GM21367 (cell line): ENCODE results near the gene FAM180A.
"Not testable (repeated sequence)": the region's sequence is repeated elsewhere in the genome, so short reads cannot be mapped to it uniquely, and the experiment has no call there.

ENCODE experiments used
- ATAC-seq: cut with Tn5 transposase; IDR thresholded peaks from one replicate; pipeline ENCODE4 v1.9.1; 2021; ENCODE audit not compliant: unreplicated experiment

FAM180A gene

DNA sequence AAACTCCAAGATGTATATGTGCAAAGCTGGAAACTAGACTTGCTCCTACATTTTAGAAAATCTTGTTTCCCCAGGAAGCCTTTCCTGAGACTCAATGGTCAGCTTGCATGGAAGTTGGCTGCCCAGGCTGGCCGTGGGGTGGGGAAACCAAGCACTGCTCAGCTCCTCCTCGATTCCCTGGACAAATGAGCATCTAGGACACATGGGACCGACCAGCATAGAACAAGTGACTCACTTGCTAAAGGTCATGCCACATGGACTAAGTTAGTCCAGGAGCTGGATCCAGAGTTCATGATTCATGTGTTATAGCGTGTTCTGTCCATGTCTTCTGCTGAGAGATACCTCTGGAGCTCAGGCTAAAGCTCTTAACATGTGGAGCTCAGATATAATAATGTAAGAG lies 6.2 kb downstream of the FAM180A start:
- no peak for ATAC-seq

- ATAC-seq: no peak
These were observed 6.7 kb downstream of the FAM180A start for GRCh38 chr7:135741905-135742304.

DNA sequence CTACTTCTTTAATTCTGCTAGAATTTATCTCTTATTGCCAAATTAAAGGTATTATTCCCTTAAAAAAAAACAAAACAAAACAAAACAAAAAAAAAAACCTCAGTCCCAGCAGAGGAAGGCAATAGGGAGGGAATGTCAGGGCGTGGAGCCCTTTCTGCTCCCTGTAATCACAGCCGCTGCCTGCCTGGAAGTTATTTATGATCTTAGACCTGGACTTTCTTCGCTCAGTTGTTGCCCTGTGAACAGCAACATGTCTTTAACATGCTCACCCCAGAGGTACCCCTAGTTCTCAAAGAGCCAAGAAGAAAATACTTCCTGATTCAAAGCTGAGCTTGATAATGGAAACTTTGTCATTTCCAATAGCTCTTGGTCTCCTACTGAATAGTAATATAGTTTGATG lies 7.7 kb downstream of the FAM180A start:
- no peak for ATAC-seq

DNA sequence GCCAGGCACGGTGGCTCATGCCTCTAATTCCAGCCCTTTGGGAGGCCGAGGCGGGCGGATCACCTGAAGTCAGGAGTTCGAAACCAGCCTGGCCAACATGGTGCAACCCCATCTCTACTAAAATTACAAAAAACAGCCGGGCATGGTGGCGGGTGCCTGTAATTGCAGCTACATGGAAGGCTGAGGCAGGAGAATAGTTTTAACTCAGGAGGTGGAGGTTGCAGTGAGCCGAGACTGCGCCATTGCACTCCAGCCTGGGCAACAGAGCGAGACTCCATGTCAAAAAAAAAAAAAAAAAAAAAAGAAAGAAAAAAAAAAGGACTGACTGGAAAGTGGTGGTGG lies 11.3 kb downstream of the FAM180A start:
- ATAC-seq: not testable (repeated sequence)

GRCh38 chr7:135736586-135737305 lies 11.9 kb downstream of the FAM180A start:
- no peak for ATAC-seq

GRCh38 chr7:135734343-135734689 lies 14.3 kb downstream of the FAM180A start:
- ATAC-seq: no peak

DNA sequence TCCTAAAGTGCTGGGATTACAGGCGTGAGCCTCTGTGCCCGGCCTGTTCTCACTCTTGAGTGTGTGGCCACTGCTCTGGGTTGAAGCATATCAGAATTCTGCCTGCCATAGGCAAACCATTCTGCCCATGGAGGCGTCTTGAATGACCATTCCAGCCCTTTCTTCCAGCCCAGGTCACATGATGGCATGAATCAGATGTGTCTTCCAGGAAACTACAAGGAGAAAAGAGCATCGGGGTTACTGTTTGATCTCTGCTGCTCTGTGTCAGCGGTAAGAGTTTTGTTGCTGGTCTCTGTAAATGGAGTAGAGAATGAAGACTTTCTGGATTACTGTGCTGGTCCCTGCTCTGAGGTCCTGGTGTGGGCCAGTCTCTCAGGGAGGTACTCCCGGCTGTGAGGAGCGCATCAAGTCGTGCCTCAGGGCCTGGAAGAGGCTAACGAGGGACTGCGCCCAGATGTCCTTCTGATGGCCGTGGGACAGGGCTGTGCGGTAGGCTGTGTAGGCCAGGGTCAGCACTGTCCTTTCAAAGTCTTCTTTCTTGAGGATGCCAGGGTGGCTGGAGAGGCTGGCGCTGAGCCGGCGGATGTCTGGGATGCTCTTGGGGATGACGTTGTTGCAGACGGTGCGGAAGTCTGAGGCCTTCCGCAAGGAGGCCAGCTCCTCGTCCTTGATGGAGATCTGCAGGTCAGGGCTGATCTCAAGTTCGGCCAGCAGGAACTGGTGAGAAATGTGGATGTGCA lies 14.8 kb downstream of the FAM180A start:
- no peak for ATAC-seq

DNA sequence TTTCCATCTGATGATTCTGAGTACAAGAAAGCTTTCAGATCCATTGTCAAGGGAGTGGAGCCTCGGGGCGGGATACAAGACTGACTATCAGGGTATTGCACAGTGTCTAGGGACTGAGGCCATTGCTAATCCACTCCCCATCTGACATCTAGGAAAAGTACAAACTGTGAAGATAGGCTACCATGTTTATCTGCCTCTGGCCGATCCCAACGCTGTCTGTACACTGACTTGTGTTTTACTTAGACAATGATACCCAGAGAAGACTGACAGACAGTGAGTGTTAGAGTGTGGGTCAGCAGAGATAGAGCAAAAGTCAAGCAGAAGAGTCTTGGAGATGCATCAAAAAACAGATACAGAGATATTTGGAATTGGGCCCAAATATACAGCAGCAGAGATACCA lies 17.5 kb downstream of the FAM180A start:
- ATAC-seq: no peak

GRCh38 chr7:135729230-135729629 lies 19.4 kb downstream of the FAM180A start:
- ATAC-seq: no peak

DNA sequence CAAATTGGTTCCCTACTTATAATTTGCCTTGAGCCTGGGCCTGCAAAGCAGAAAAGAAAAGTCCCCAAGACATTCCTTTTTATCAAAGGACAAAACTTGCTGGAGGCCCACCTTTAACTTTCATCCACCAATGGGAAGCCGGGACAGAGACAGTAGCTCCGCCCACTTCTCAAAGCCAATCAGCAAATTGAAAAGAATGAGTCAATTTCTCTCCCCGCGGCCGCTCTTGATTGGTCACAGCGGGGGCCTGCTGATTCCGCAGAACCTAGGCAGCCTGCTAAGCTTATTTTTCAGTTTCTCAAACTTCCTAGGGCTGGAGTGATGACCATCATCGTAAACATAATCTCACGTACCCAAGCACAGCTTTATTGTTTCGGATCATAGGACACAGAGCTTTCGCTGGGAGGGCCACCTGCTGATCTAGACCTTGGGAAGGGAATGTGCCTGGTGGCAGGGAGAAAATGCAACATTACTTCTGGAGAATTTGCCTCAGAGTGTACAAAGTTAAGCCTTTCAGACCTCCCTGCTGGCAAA lies 20.4 kb downstream of the FAM180A start, which contains the start of gene SLC13A4:
Gene SLC13A4, minus strand, starts transcription at position 51 of the 534 bp plus-strand sequence. CDS start 690 bp downstream, outside the sequence.
- ATAC-seq: no peak

DNA sequence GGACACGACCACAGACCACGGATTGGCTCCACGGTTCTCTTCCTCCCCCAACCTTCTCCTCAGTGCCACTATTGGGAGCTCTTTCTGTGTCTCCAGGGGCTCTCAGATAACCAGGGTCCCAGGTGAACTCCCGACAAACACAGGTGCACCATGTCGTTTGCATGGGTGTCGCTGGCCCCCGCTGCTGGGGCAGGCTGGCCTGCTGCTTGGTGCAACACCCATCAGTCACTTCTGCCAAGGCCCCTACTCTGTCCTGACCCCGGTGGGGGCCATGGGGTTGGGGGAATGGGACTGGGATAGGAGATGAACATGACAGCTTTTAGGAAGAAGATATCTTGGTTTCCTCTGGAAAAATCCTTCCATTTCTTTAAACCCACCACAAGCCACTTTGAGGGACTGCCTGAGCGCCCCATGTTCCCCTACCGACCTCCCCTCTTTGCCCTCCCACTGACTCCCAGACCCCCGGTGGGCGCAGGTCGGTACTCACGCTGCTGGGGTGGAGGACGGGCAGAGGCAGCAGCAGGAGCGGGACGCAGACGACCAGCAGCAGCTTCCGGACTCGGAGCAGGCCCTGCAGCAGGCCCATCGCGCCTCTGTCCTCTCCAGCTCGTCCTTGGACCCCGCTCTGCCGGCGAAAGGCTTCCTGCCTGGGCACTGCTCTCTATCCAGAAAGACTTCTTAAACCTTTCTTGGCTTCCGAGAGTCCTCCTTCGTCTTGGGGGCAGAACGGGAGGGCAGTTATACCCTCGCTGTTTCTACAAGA lies 21.5 kb downstream of the FAM180A start:
- no peak for ATAC-seq

DNA sequence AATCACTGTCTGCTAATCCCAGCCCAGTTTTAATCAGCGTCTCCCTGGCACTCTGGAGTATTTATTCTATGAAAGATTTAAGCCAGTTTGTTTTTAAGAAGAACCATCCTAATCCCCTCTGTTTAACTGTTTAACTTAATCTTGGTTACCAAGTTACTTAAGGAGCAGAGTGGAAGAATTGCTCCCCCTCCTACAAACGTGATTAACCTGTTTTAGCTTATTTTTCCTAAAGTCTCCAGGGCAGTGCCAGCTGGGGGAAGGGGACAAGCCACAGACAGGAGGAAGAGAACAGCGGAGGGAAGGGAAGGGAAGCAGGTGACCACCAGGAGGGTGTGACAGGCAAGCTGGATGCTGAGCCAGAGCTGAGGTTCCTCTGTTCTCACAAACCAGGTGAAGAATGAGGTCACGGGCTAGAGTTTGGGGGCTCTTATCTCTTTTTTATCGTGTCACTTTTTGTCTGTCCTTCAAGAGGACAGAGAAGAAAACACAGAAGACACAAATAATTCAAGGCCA lies 22.3 kb downstream of the FAM180A start:
- ATAC-seq: no peak

DNA sequence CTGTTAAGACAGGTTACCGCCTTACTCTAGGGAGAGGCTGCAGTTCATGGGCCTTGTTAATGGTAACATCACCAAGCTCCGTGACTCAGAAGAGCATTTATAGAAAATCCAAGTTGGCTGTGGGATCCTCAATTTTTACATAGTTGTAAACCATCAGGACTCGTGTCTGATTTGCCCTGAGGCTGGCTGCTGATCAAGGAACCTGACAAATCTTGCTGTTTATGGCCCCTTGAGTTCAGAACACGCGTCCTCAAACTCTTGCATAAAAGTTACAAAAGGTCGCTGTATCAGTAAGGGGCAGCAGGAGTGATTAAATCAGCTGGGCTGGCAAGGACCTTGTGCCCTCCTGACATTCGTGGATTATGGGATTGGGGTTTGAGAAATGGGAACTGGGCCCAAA lies 25.2 kb downstream of the FAM180A start:
- ATAC-seq: no peak

DNA sequence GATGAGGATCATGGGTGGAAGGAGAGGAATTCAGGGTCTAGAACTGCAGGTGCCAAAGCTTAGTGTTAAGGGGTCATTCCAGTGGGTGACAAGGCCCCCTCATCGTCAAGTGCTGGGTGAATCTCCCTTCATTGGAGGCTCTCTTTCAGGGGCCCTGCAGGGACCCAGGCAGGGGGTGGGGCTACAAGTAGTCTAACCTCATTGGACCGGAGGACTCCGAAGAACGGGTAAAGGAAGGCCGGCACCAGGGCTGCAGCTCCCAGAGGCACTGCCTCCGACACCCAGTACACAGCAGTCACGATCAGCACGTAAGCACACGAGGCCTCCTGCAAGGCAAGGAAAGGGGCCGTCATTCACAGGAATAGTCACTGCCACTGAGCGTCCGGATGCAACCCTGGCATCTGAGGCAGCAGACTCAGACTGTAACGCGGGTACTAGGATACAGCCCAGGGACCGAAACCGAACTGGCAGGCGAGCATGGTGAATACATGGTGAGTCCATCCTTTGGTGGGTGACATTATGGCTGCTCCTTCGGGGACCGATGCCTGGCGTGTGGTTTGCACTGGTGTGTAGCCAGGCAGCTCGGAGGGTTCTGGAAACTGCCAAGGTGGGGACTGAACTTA lies 27.3 kb downstream of the FAM180A start:
- no peak for ATAC-seq

- no peak for ATAC-seq
These were observed 28.9 kb downstream of the FAM180A start for GRCh38 chr7:135719688-135720087.

- ATAC-seq: no peak
These were observed 29.7 kb downstream of the FAM180A start for GRCh38 chr7:135718794-135719437.

GRCh38 chr7:135718219-135718618 lies 30.4 kb downstream of the FAM180A start:
- ATAC-seq: no peak

DNA sequence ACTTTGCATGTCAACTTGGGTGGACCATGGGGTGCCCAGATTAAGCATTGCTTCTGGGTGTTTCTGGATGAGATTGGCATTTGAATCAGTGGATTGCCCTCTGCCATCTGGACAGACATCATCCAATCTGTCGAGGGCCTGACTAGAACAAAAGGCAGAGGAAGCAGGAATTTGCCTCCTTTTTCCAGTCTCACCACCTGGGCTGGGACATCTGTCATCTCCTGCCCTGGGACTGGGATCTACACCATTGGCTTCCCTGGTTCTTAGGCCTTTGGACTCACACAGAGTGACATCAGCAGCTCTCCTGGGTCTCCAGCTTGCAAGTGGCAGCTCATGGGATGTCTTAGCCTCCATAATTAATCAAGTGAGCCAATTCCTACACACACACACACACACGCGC lies 30.9 kb downstream of the FAM180A start:
- ATAC-seq: no peak

- no peak for ATAC-seq
These were observed 31.9 kb downstream of the FAM180A start for GRCh38 chr7:135716677-135717238.

- ATAC-seq: no peak
These were observed 32.9 kb downstream of the FAM180A start for GRCh38 chr7:135715673-135716072.
